Upper lobe of right lung (tissue), 1 donor: ENCODE data around the gene MYCN. TPM values are rescaled to one million over a fixed set of nuclear protein-coding genes. Genes with fewer than 3 reads are reported as not detected.

Source experiments
- ATAC-seq: fragments of 200-7000 bp; cut with Tn5 transposase; one replicate; pipeline ENCODE4 v1.9.1; 2020; ENCODE audit warnings: mild to moderate bottlenecking, moderate library complexity
- DNase-seq: peaks from one replicate; pipeline ENCODE4 v3.0.0-alpha.2; 2020
- H3K27ac ChIP-seq: fragments of 200-600 bp; one replicate; pipeline ENCODE4 v1.8.0; 2022
- H3K27me3 ChIP-seq: fragments of 200-600 bp; one replicate; pipeline ENCODE4 v1.8.0; 2022; ENCODE audit warnings: mild to moderate bottlenecking
- H3K36me3 ChIP-seq: fragments of 200-600 bp; one replicate; pipeline ENCODE4 v1.8.0; 2022
- H3K4me1 ChIP-seq: fragments of 200-600 bp; one replicate; pipeline ENCODE4 v1.8.0; 2022
- H3K4me3 ChIP-seq: fragments of 200-600 bp; one replicate; pipeline ENCODE4 v1.8.0; 2022; ENCODE audit warnings: mild to moderate bottlenecking
- H3K9me3 ChIP-seq: fragments of 200-600 bp; one replicate; pipeline ENCODE4 v1.8.0; 2022
- intact Hi-C: fragments of 100-400 bp; cut with DNase I; formaldehyde crosslinking; loops from one replicate; pipeline ENCODE4 v1.11.0; 2022
- total RNA-seq: library from RNA; stranded (reverse); fragmentation: NEBNext Ultra II Directional; extraction: Animal tissue kit (Norgen Biotek cat#: 25700); gene quantifications from one replicate; pipeline ENCODE4 v1.2.1, GENCODE V29; 2021
- TF ChIP-seq, protein P1 (sequence below): fragments of 200-600 bp; IDR thresholded peaks from one replicate; pipeline ENCODE4 v1.8.0; 2022; ENCODE audit warnings: antibody characterized with exemption
- donor health status: DM: no; HTN: yes; CAD: no; lungs with severe emphysema.

The MYCN gene
- total RNA-seq, 1 donor from 2014 or later = 0.49 TPM

GRCh38 chr2:15989559-15989958 lies 49.2 kb downstream of the MYCN start:
- Histone ChIP-seq H3K4me3 (no peak overlapping the region), H3K36me3 (no peaks in the 10 kb centered on the region), H3K27me3 (no peaks in the 10 kb centered on the region), H3K9me3 (no peaks in the 10 kb centered on the region), H3K4me1 (no peaks in the 10 kb centered on the region), H3K27ac (no peak overlapping the region)
- TF ChIP-seq, protein P1, sequence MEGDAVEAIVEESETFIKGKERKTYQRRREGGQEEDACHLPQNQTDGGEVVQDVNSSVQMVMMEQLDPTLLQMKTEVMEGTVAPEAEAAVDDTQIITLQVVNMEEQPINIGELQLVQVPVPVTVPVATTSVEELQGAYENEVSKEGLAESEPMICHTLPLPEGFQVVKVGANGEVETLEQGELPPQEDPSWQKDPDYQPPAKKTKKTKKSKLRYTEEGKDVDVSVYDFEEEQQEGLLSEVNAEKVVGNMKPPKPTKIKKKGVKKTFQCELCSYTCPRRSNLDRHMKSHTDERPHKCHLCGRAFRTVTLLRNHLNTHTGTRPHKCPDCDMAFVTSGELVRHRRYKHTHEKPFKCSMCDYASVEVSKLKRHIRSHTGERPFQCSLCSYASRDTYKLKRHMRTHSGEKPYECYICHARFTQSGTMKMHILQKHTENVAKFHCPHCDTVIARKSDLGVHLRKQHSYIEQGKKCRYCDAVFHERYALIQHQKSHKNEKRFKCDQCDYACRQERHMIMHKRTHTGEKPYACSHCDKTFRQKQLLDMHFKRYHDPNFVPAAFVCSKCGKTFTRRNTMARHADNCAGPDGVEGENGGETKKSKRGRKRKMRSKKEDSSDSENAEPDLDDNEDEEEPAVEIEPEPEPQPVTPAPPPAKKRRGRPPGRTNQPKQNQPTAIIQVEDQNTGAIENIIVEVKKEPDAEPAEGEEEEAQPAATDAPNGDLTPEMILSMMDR = no peak
- intact Hi-C loops = no loop called here
- no peak for DNase-seq
- peak; percentile 65 for ATAC-seq

- Histone ChIP-seq H3K27me3 (no peaks in the 10 kb centered on the region), H3K4me3 (no peak overlapping the region), H3K4me1 (no peaks in the 10 kb centered on the region), H3K36me3 (no peaks in the 10 kb centered on the region), H3K27ac (no peak overlapping the region), H3K9me3 (no peaks in the 10 kb centered on the region)
- ATAC-seq (no peak), DNase-seq (no peak)
- TF ChIP-seq, protein P1 = no peak
- intact Hi-C loops = no loop called here
Measured at GRCh38 chr2:15990151-15991101, 50.1 kb downstream of the MYCN start.

DNA sequence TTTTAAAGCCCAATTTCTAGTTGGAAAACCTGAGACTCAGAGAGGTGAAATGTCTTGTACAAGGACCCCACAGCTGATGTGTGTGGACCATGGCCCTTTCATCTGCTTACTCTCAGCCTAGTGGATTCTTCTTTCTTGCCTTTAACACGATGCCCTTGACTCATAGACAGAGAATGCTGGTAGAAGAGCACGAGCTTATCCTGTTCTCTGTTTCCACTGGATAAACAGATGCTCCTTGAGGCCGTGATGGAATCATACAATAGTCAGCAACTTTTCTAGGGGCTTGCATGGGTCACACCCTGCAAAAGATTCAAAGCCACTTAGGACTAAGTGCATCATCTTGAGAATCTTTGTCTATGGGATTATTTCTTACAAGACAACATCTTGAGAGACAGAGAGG lies 50.9 kb downstream of the MYCN start:
- no peak for DNase-seq
- Histone ChIP-seq H3K4me3 (no peak overlapping the region), H3K27ac (no peak overlapping the region), H3K4me1 (no peaks in the 10 kb centered on the region), H3K36me3 (no peaks in the 10 kb centered on the region), H3K27me3 (no peaks in the 10 kb centered on the region), H3K9me3 (no peaks in the 10 kb centered on the region)
- ATAC-seq = no peak
- TF ChIP-seq, protein P1 = no peak
- intact Hi-C loops = no loop called here

- DNase-seq (no peak), ATAC-seq (no peak)
- intact Hi-C loops = no loop called here
- no peaks in the 10 kb centered on the region for H3K27me3 ChIP-seq
- TF ChIP-seq, protein P1 = no peak
- H3K4me3 ChIP-seq = no peak overlapping the region
- no peaks in the 10 kb centered on the region for H3K36me3 ChIP-seq
- no peak overlapping the region for H3K27ac ChIP-seq
- no peaks in the 10 kb centered on the region for H3K9me3 ChIP-seq
- H3K4me1 ChIP-seq = no peaks in the 10 kb centered on the region
Measured at GRCh38 chr2:15992457-15993231, 52.3 kb downstream of the MYCN start.

GRCh38 chr2:15993232-15993610 lies 52.9 kb downstream of the MYCN start:
- no peak overlapping the region for H3K27ac ChIP-seq
- H3K27me3 ChIP-seq = no peaks in the 10 kb centered on the region
- H3K4me3 ChIP-seq = no peak overlapping the region
- no peaks in the 10 kb centered on the region for H3K4me1 ChIP-seq
- intact Hi-C loops = no loop called here
- DNase-seq (no peak), ATAC-seq (no peak)
- H3K36me3 ChIP-seq = no peaks in the 10 kb centered on the region
- H3K9me3 ChIP-seq = no peaks in the 10 kb centered on the region
- TF ChIP-seq, protein P1 = no peak
